Measurements from ENCODE around the gene FAM53B.

FAM53B gene

GRCh38 chr10:124741922-124742412 is 2.2 kb downstream of the FAM53B start:
- DNase-seq: no peak

GRCh38 chr10:124741281-124741921 is 2.8 kb downstream of the FAM53B start:
- peak; percentile 69 for DNase-seq

DNA sequence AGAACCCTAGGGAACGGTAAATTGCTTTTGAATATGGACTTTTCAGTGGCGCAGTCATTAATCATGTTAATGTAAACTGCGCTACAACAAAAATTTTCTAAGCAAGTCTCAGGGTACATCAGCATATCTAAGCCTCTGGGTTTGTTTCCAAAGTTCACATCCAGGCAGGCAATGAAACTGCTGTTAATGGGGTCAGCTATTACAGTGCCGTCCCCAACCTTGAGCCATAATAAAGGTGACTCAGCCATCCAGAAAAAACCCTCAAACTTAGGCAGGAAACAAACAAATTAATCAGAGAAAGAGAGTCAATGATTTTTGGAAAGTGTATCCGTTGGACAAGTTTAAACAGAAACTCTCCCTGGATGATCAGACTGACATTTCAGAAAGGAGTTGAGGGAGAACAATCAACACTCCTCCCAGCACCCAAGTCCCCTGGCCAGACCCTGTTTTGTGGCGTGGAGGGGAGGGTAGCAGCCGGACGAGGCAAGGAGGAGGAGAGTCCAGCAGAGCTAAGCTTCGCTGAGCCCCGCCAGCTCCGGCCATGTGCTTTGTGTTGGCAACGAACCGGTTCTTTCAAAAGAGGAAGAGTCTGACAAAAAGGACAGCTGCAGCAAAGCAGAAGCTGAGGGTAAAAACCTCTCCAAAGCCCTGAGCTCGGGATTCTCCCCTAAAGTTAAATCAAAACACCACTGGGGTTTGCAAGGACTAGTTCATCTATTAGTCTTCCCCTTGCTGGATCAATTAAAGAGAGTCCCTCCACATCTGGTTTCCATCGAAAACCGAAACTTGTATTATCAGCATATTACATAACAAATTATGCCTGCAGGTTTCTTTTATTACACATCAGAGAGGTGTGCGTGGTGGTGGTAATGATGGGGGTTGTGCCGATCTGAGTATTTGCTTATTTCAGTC is 3.6 kb downstream of the FAM53B start:
- no peak for DNase-seq

DNA sequence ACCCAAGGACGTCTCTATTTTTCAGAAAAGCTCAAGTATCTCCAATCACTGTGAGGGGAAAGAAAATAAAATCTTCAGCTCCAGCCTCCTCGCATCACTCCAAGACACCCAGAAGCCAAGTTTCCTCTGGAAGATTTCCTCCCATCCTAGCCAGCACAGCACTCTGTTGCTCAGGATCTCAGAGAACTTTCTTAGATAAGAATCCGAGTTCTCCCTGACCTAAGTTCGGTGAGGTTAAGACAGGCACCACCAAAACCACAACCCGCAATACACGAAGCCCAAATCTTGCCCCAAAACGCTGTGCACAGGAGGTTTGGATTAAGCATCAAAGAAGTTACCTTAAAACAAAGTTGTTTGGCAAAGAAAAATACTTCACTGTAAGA is 4.2 kb downstream of the FAM53B start:
- DNase-seq: no peak

DNA sequence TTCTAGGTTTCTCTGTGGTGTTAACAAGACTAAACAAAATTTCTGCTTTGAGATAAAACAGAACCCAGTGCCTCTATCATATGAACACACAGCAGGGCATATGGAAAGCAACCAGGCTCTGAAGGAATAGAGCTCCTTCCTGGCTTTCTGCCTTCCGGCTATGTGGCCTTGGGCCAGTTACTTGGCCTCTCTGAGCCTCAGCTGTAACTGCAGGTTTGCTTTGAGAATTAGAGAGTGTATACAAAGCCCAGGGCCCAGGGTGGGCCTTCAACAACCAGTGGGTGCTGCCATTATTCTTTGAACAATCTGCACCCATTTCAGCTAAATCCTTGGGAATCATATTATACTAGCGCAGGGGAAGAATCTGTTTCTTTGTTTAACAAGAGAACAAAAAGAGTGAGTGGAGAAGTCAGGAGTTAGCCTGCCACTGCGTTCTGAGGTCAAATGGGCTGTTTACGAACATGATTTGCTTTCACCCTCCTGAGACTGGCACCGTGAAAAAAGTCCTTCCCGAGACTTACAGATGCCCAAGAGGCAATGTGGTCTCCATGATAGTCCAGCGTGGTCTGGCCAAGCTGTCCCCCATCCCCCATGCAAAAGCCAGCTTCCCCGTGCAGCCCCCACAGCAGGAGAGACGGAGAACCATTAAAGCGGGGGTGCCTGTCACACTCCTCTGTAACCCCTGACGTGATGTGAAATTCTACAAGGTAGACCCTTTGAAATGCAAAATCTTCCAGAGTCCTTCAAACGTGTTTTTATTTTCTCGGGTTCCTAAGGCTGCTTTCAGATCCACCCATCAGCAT is 4.9 kb downstream of the FAM53B start:
- no peak for DNase-seq

- DNase-seq: no peak
Observed at GRCh38 chr10:124738441-124738840, 5.7 kb downstream of the FAM53B start.

GRCh38 chr10:124737708-124738107 is 6.5 kb downstream of the FAM53B start:
- DNase-seq: no peak

DNA sequence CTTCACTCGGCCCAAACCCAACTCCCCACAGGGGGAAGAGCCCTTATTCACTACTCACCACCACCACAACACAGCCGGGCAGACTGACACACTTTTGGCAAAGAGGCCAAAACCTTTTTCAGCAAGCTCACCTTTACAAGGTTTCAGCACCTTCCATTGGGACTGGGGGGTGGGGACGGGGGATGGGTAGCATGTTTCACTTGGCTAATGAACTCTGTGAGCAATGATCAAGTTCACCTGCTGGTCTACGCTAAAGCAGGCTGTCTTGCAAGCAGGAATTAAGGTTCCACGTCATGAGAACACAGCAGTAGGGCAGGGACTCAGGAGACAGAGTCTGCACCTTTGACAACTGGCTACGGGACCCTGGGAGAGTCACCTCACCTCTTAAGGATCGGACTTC is 7.0 kb downstream of the FAM53B start:
- DNase-seq: no peak

- no peak for DNase-seq
Observed at GRCh38 chr10:124736491-124737136, 7.6 kb downstream of the FAM53B start.

GRCh38 chr10:124735491-124736286 is 8.5 kb downstream of the FAM53B start:
- DNase-seq: no peak

DNA sequence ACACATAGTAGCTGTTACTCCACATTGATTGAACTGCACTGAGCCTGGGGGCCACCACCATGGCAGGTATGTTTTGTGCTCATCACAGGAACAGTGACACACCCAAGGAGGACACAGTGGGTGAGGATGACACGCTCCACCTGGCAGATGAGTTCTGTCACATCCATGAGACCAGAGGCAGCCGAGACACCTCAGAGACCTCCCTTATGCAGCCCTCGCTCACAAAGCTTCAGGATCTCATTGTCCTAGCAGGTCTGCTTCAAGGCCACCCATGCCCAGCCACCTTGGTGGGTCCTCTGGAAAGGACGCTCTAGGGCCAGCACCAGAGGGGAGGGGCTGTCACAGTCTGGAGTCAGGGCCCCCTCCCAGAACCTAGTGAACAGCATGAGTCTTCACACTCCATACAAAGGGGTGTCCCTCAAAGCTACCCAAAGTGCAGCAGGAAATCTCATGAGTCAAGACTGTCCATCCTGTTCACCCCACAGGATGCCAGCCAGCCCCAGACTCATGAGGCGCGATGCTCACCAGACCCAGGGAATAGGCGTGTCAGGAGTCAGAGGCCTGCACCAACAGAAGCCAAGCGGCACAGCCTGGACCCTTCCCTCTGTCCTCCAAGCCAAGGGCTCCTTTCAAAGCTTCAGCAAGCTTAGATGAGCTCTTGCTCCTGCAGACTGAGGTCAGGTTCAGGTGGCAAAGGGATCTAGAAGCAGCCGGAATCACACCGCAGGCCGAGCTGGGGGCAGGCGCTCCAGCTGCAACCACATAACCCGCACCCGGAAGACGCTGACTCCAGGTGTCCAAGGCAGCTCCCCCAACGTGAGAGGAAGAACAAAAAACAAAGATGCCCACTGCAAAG is 9.6 kb downstream of the FAM53B start:
- DNase-seq: peak; percentile 36

DNA sequence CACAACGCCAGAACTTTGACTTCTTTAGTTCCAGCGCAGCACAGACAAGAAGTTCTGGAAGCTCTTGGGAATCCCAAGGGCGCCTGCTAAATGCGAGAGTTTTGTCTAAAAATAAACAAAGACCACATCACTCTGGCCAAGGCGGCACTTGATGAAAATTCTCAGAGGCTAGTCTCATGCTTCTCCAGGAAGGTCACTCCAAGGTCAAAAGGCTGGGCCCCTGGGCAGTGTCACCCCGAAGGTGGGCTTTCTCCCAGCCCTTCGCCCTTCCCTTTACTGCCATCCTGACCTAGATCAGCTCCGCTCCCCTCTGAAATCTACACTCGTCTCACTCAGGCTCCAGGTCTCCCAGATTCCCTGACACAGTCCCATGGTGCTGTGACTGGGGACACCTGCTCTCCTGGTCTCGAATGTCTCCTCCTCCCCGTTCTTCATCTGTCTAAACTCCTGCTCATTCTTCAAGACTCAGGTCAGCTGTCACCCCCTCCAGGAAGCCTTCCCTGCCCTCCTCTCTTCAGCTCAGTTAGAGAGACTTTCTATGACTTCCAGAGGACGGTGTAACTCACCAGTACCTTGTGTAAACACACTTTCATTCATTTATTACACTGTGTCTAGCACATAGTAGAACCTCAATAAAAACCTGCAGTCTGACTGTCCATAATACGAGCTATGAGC is 10.5 kb downstream of the FAM53B start:
- DNase-seq: no peak

- peak; percentile 44 for DNase-seq
Observed at GRCh38 chr10:124732931-124733570, 11.1 kb downstream of the FAM53B start.

- no peak for DNase-seq
Observed at GRCh38 chr10:124731551-124731950, 12.6 kb downstream of the FAM53B start.

DNA sequence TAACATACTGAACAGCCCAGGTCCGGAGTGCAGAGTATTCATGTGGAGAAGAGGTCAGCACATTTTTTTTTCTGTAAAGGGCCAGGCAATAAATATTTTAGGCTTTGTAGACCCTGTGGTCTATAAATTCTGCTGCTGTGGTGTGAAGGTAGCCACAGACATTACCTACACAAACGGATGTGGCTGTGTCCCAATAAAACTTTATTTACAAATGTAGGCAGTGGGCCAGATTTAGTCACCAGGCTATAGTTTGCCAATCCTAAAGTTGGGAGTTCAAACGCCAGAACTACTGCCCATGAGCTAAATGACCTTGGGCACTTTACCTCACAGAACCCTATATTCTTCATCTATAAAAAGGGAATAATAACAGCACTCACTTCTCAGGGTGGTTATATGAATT is 13.4 kb downstream of the FAM53B start:
- no peak for DNase-seq

DNA sequence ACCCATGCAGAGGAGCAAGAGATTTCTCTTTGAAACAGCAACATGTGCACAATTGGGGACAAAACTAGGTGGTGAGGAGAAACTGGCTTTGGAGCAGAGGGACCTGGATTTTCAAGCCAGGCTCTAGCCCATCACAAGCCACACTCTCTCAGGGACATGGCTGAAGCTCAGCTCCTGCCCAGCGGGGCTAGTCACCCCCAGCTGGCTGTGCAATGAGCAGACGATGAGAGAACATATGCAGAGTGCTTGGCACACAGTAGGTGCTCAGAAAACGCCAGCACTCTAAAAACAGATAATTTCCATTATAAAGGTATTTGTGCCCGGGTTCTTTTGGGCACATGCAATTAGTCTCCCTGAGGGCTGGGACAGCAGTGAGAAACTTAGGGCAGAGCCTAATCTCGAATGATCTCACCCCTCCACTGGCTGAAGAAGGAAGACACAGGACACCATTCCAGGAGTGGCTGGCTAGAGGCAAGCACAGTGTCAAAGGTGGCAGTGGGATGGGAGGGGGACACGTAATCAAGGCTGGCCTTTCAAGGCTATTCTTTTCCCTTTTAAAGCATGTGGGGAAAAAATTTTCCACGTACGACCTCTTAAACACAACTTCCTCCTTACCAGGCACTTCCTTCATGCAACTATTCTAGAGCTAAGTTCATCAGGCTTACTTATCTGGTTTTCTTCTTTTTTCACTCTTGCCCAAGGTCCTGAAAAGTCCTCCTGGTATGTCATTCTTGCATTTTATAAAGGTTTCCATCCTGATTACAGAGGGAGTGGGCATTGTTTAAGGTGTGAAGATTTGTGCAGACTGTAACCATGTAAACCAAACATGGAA is 15.1 kb downstream of the FAM53B start:
- DNase-seq: no peak

GRCh38 chr10:124728071-124728829 is 15.9 kb downstream of the FAM53B start:
- DNase-seq: no peak

GRCh38 chr10:124727361-124727960 is 16.7 kb downstream of the FAM53B start:
- DNase-seq: no peak

Data from activated effector memory CD4-positive, alpha-beta T cell treated with Interleukin-2 at 50 U/mL for 16 hours (primary cell).